Right forelimb (tissue), 1 donor: Measurements from ENCODE around the gene FOXL3.

Experiments used
- DNase-seq: peaks from one replicate; pipeline ENCODE4 v3.0.0-alpha.2; 2018

Gene FOXL3

DNA sequence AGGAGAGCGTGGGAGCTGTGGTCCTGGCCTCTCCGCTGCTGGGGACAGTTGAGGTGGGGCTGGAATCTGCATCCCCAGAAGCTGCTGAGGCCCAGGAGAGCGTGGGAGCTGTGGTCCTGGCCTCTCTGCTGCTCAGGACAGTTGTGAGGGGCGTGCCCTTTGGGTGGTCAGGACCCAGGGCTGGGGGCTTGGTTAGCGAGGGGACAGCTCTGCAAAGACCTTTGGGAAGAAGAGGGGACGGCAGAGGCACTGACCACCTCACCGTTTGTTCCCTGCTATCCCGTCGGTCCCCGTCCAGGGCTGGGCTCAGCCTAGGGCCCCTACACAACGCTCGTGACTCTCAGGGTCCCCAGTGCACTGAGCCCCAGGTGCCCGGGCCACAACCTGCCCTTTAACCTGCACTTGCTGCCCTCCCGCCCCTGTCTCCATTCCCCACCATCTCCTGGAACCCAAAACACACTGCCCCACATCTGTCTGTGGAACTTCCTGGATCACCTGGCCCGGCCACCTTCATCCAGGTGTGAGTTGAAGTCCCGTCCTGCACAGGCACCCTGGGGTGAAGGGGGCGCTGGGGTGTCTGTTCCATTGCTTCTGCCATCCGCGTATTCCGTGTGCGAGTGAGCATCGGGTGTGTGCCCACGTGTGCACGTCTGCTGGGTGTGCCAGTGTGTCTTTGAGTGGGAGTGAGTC lies 14.1 kb downstream of the FOXL3 start:
- no peak for DNase-seq

GRCh38 chr7:304574-305409 lies 14.8 kb downstream of the FOXL3 start:
- DNase-seq, result no peak

GRCh38 chr7:305410-306151 lies 15.6 kb downstream of the FOXL3 start:
- DNase-seq, result no peak

DNA sequence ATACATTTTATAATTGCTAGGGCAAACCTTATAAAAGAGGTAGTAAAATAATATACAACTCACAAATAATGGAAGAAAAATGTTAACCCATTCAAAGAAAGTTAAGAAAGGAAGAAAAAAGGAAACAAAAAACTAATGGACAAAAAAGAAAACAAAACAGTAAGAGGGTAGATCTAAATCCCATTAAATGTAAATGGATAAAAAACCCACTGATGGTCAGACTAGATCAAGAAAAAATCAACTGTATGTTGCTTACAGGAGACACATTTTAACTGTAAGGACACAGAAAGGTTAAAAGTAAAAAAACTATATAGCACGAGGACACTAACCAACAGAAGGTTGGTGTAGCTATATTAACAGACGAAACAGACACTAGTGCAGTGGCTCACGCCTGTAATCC lies 18.0 kb downstream of the FOXL3 start:
- DNase-seq, result no peak

DNA sequence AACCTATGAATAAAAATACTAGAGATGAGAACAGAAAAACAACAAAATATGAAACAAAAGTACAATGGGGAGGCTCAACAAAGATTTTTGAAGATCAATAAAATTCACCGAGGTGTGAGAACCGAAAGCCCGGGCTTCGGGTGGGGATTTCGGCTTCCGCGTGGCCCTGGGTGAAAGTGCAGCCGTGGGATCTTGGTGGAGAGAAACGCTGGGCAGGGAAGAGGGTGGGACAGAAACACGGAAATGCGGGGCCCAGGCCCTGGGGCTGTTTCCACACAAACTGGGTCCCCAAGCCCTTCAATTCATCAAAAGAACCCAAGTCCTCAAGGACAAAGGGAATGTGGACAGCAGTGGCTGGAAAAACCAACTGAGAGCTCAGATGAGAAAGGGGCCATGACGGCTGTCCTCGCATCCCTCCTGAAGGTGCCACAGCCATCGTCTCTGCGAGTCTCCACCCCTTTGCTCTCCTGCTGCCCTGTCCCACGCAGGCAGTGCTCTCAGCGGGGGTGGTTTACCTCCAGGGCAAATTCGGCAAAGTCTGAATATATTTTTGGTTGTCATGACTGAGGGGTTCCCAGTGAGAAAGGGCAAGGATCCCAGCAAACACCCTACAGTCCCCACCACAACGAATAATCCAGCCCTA lies 19.7 kb downstream of the FOXL3 start:
- no peak for DNase-seq

- DNase-seq, result no peak
These were observed 21.2 kb downstream of the FOXL3 start for GRCh38 chr7:311131-311680.

- no peak for DNase-seq
These were observed 21.8 kb downstream of the FOXL3 start for GRCh38 chr7:311796-312195.

- no peak for DNase-seq
These were observed 22.5 kb downstream of the FOXL3 start for GRCh38 chr7:312424-312823.

DNA sequence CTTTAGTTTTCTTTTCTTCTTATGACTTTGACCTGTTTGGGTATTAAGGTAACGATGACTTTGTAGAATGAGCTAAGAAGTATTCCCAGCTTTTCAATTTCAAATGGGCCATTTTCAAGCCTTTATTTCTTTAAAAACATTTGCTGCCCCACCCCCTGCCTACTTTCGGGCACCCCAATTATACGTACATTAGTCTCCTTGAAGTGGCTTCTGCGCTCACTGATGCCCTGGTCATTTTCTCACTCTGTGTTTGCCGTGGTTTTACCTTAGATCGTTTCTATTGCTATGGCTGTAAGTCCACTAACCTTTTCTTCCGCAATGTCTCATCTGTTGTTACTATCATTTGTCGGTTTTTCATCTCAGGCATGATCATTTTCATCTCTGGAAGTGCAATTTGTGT lies 24.9 kb downstream of the FOXL3 start:
- DNase-seq, result no peak

GRCh38 chr7:315516-316265 lies 25.7 kb downstream of the FOXL3 start:
- no peak for DNase-seq

- no peak for DNase-seq
These were observed 27.9 kb downstream of the FOXL3 start for GRCh38 chr7:317643-318405.

- DNase-seq, result no peak
These were observed 28.5 kb downstream of the FOXL3 start for GRCh38 chr7:318476-318875.

GRCh38 chr7:318878-319661 lies 29.1 kb downstream of the FOXL3 start:
- no peak for DNase-seq

DNA sequence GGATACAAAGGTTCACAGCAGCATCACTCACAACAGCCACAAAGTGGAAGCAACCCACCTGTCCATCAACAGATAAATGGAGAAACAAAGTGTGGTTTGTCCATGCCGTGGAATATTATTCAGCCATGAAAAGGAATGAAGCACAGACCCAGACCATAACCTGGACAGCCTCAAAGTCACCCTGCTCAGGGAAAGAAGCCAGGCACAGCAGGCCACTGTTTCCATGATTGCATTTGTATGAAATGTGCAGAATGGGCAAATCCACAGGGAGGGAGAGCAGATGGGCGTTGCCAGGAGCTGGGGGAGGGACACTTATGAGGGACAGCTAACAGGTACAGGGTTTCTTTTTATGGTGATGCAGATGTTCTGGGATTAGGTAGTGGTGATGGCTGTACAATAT lies 30.3 kb downstream of the FOXL3 start:
- no peak for DNase-seq

GRCh38 chr7:322111-322671 lies 32.2 kb downstream of the FOXL3 start:
- peak; percentile 82 for DNase-seq

- no peak for DNase-seq
These were observed 32.7 kb downstream of the FOXL3 start for GRCh38 chr7:322708-323111.

- no peak for DNase-seq
These were observed 33.4 kb downstream of the FOXL3 start for GRCh38 chr7:323410-323809.

GRCh38 chr7:324011-324410 lies 34.0 kb downstream of the FOXL3 start:
- DNase-seq, result no peak

DNA sequence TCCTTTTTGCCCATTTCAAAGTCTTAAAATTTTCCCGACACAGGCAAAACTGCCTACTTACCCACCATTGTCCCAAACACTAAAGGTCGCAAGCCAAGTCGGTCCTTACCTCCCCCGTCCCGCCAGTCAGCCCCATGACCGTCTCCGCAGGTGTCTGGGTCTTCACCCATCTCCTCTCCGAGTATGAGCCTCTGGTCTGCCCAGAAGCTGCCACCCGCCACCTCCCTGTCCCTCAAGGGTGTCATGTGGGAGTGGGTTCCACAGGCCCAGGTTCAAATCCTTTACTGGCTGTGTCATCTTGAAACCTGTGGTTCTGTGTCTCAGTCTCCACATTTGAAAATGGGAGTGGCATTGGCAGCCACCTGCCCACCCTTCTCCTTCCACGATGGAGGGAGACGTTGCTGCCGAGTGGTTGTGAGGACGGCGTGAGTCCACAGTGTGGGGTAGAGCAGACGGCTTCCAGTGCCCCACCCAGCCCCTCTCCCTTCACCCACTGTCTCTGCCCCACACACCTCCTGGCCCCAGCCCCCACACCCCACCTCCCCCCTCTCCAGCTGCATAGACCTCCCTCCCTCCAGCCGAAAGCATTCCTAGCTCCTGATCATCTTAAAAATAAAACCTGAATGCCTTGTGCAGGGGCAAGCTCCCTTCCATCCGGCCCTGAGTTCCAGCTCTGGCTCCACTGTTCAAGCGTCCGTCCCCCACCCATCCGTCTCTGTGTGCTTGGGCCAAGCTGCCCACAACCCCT lies 35.3 kb downstream of the FOXL3 start:
- no peak for DNase-seq
